GM18951 (cell line): ENCODE measurements around the gene CWC27.

Source experiments
- POLR2A ChIP-seq: IDR thresholded peaks from 4 replicates; pipeline ENCODE4 v1.6.1; 2011; ENCODE audit warnings: mild to moderate bottlenecking; ENCODE audit not compliant: insufficient read length, insufficient read depth; ENCODE audit errors: extremely low read depth
- in situ Hi-C: fragments of 300-500 bp; cut with MboI; formaldehyde crosslinking; loops from one replicate; pipeline ENCODE4 v1.12.0; 2022; ENCODE audit warnings: low sequenced_read_pairs, mixed read lengths, inconsistent platforms; ENCODE audit not compliant: unreplicated experiment

CWC27 gene

DNA sequence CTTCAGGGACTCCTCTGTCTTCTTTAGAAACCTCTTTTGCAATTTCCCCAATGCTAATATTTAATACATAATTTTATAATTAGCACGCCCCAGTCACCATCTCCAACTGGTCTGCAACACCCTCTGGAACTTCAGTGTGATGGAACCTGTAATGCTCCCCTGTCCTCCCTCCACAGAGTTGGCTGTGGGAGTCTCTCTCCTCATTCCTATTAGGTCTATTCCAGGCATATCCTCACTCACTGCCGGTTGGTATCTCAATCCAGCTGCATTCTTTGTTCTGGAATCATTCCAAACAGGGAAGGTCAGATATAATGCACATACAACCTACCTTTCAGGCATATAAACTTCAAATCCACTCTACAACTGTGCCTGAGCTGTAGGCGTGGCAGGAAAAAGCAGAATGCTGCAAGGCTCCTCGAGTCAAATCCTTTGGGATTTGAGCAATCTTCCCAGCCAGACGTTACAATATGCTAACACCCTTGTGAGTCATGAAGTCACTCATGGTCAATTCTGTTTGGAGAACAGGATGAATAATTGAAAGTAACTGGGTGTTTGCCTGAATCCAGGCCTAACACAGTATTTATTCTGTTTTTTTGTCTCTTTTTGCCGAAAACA lies 293.8 kb downstream of the CWC27 start:
- no peak for TF ChIP-seq POLR2A
- in situ Hi-C loops = no loop called here

DNA sequence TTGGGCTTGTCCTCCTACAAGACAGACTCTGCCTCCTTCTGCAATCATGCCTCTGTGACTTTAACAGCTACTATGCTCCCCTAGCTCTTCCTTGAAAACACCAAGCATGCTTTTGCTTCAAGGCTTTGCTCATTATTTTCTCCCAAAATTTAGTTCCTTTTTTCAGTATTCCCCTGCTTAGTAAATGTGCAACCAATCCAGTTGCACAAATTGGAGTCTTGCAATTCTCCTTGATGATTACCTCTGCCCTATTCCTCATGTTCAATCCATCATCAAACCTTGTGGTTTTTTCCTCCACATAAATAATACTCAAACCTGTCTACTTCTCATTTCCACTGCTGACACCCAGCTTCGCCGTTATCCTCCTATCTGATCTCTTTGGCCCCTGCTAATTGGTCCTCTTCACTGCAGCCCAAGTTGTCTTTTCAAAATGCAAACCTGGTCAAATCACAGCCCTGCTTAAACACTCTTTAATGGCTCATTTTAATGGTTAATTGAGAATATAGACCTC lies 296.3 kb downstream of the CWC27 start:
- no peak for TF ChIP-seq POLR2A
- in situ Hi-C loops = no loop called here

DNA sequence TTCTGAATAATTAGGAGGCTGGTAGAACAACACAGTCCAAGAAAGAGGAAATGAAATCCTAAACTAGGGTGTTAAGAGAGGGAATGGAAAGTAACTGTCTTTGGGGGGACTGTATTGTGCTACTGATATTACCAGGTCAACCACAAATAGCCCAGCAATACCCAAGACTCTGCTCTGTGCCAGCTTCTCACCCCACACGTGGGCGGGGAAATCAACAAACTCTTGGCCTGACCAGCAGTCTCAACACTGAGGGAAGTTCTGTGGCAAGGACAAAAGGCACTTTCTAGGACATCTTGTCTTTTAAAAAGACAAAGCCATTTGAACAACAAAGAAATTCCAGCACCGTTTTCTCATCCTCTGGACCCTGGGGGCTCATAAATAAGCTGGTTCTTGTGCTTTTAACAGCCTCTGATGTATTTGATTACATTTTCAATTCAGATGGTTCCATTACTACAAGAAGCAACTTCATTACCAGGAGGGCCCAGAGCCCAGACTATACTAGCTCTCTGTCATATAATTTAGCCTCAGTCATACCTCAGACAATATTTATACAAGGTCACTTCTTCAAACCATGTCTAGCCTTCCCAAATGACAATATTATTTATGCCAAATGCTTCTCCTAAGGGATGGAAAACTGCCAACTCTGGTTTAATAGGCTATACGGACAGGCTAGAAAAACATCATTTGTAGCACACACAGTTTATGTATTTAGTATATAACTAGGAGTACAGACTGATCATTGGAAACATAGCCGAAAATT lies 297.8 kb downstream of the CWC27 start:
- no peak for TF ChIP-seq POLR2A
- in situ Hi-C loops = no loop called here

DNA sequence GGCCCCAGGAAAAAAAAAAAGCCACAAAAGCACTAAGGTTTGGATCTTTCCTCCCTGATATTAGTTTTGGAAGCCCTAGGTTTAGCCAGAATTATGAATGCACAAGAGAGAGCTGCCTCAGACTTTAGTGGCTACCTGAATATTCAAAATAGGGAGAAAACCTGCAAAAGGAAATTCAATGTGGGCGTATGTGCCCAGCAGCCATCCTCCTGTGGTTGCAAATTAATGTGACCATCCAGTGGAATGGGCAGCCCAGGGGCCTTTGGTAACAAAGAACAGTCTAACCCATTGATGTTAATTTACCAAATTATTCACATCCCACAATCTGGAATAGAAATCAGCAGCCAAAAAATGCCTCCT lies 298.4 kb downstream of the CWC27 start:
- no peak for TF ChIP-seq POLR2A
- in situ Hi-C loops = no loop called here
